Uterus (tissue), 2 donors: ENCODE data around the gene BTG2.

ENCODE experiments used
- CTCF ChIP-seq, 4 experiments: fragments of 200-600 bp in 2 of 4; fragments of 450-650 bp in 2 of 4; sonication (generic) in 2 of 4; IDR thresholded peaks; one replicate each; pipeline ENCODE4 v1.5.1; 2016 to 2019; ENCODE audit warnings: antibody characterized with exemption in 4 of 4, mild to moderate bottlenecking in 2 of 4, moderate library complexity in 1 of 4
- POLR2A ChIP-seq, 2 donors: fragments of 450-650 bp; IDR thresholded peaks; one replicate each; pipeline ENCODE4 v1.6.1; 2016; ENCODE audit warnings: antibody characterized with exemption in 2 of 2, mild to moderate bottlenecking in 1 of 2, moderate library complexity in 1 of 2

GRCh38 chr1:203274603-203275381, 30.5 kb upstream of the BTG2 start:
- TF ChIP-seq CTCF (IDR thresholded peaks at IDR 0.05): no peak
- TF ChIP-seq POLR2A (IDR thresholded peaks at IDR 0.05): peak in 1 of 2 donors; percentile 15
